H1 (cell line): ENCODE results near the gene FLT4. TPM values are rescaled to one million over a fixed set of nuclear protein-coding genes. Genes with fewer than 3 reads are reported as not detected.

Experiments used
- CTCF ChIA-PET: fragments of 300-600 bp; sonication (Branson Sonifier 250); formaldehyde crosslinking; loops from one replicate; lab custom pipeline; 2021; ENCODE audit not compliant: partially characterized antibody; lab: Charles Lee
- POLR2A ChIA-PET: fragments of 300-600 bp; sonication (Branson Sonifier 250); formaldehyde crosslinking; loops from one replicate; lab custom pipeline; 2021; ENCODE audit warnings: inconsistent platforms; ENCODE audit not compliant: partially characterized antibody; lab: Charles Lee
- DNase-seq, 2 experiments: peaks; one replicate each; pipeline versions ENCODE4 v3.0.0 to v3.0.0-alpha.2; 2010 to 2022; ENCODE audit warnings: low spot score in 2 of 2, low read depth in 1 of 2, mixed read lengths in 1 of 2
- FAIRE-seq: peaks from 2 replicates; lab custom pipeline; 2011; peaks lifted over from hg19 to GRCh38; lab: Jason Lieb, UNC
- H2AFZ ChIP-seq: 2 replicates; pipeline ENCODE4 v1.8.1; 2012; ENCODE audit warnings: low read length, inconsistent platforms
- H2AK5ac ChIP-seq: 2 replicates; pipeline ENCODE4 v1.6.1; 2013; ENCODE audit warnings: low read depth, low read length
- H2BK120ac ChIP-seq: replicated peaks from 2 replicates; pipeline ENCODE3; 2013; ENCODE audit warnings: low read depth, low read length, inconsistent platforms
- H2BK12ac ChIP-seq: 2 replicates; pipeline ENCODE4 v1.6.1; 2013; ENCODE audit warnings: low read depth, low read length
- H2BK15ac ChIP-seq: 2 replicates; pipeline ENCODE4 v1.6.1; 2013; ENCODE audit warnings: low read length
- H2BK20ac ChIP-seq: 2 replicates; pipeline ENCODE4 v1.6.1; 2013; ENCODE audit warnings: low read length
- H2BK5ac ChIP-seq: 2 replicates; pipeline ENCODE4 v1.6.1; 2013; ENCODE audit warnings: low read depth, low read length
- H3K14ac ChIP-seq: 2 replicates; pipeline ENCODE4 v1.6.1; 2013; ENCODE audit warnings: inconsistent platforms; ENCODE audit not compliant: insufficient read length
- H3K18ac ChIP-seq: 2 replicates; pipeline ENCODE4 v1.6.1; 2013; ENCODE audit warnings: low read length; ENCODE audit errors: extremely low read depth
- H3K23ac ChIP-seq: 2 replicates; pipeline ENCODE4 v1.6.1; 2013; ENCODE audit warnings: inconsistent platforms; ENCODE audit not compliant: insufficient read length
- H3K23me2 ChIP-seq: 2 replicates; pipeline ENCODE4 v1.6.1; 2013; ENCODE audit warnings: low read depth, low read length
- H3K27ac ChIP-seq: 2 replicates; pipeline ENCODE4 v1.6.1; 2011; ENCODE audit warnings: low read depth, low read length, inconsistent platforms
- H3K27me3 ChIP-seq, 4 experiments: replicated peaks in 1 of 4; 1 replicate in 1 of 4; 2 replicates in 3 of 4; pipeline versions ENCODE4 v1.6.1 to v1.8.1; 2011 to 2013; ENCODE audit warnings: low read length in 3 of 4, mild to moderate bottlenecking in 3 of 4, inconsistent platforms in 2 of 4, mixed read lengths in 2 of 4, moderate library complexity in 1 of 4; ENCODE audit not compliant: control insufficient read depth in 3 of 4, insufficient read depth in 3 of 4; ENCODE audit errors: extremely low read depth in 1 of 4
- H3K36me3 ChIP-seq, 4 experiments: 2 replicates each; pipeline versions ENCODE4 v1.6.1 to v1.8.1; 2011 to 2013; ENCODE audit warnings: mild to moderate bottlenecking in 4 of 4, low read length in 3 of 4, moderate library complexity in 2 of 4, control low read depth in 1 of 4, inconsistent platforms in 1 of 4; ENCODE audit not compliant: insufficient read depth in 4 of 4, control insufficient read depth in 2 of 4
- H3K4ac ChIP-seq: replicated peaks from 2 replicates; pipeline ENCODE3; 2013; ENCODE audit warnings: low read length, low read depth, mixed read lengths, inconsistent platforms; ENCODE audit not compliant: insufficient read length
- H3K4me1 ChIP-seq, 4 experiments: replicated peaks in 1 of 4; 1 replicate in 1 of 4; 2 replicates in 3 of 4; pipeline versions ENCODE4 v1.6.1 to v1.8.1; 2011 to 2013; ENCODE audit warnings: low read length in 3 of 4, inconsistent platforms in 2 of 4, mixed read lengths in 1 of 4; ENCODE audit not compliant: insufficient read depth in 4 of 4, control insufficient read depth in 3 of 4
- H3K4me2 ChIP-seq, 2 experiments: 2 replicates each; pipeline versions ENCODE4 v1.6.1 to v1.8.1; 2011 to 2013; ENCODE audit warnings: low read depth in 2 of 2, low read length in 2 of 2, control low read depth in 1 of 2, inconsistent platforms in 1 of 2, mild to moderate bottlenecking in 1 of 2; ENCODE audit not compliant: insufficient read depth in 1 of 2
- H3K4me3 ChIP-seq, 4 experiments: fragments of 200-600, 300-600 bp in 1 of 4; sonication (generic), shearing (Covaris generic), sonication (Bioruptor Twin) in 1 of 4; 2 replicates each; pipeline versions ENCODE4 v1.5.1 to v1.8.1; 2011 to 2016; ENCODE audit warnings: low read length in 4 of 4, low read depth in 3 of 4, control low read depth in 2 of 4, inconsistent platforms in 2 of 4, mild to moderate bottlenecking in 2 of 4, mixed read lengths in 1 of 4, moderate library complexity in 1 of 4; ENCODE audit not compliant: insufficient read depth in 2 of 4; ENCODE audit errors: extremely low read depth in 1 of 4
- H3K56ac ChIP-seq: replicated peaks from 2 replicates; pipeline ENCODE3; 2013; ENCODE audit warnings: low read depth, mild to moderate bottlenecking, mixed read lengths, low read length, inconsistent platforms; ENCODE audit not compliant: insufficient read length
- H3K79me1 ChIP-seq: 2 replicates; pipeline ENCODE4 v1.6.1; 2013; ENCODE audit warnings: low read depth, low read length, control low read depth
- H3K79me2 ChIP-seq, 2 experiments: 2 replicates each; pipeline versions ENCODE4 v1.6.1 to v1.8.1; 2012 to 2013; ENCODE audit warnings: low read length in 2 of 2, mild to moderate bottlenecking in 2 of 2, inconsistent platforms in 1 of 2; ENCODE audit not compliant: insufficient read depth in 2 of 2, control insufficient read depth in 1 of 2
- H3K9ac ChIP-seq, 4 experiments: replicated peaks in 1 of 4; 1 replicate in 1 of 4; 2 replicates in 3 of 4; pipeline versions ENCODE4 v1.6.1 to v1.8.1; 2011 to 2013; ENCODE audit warnings: low read depth in 3 of 4, low read length in 3 of 4, control low read depth in 2 of 4, mild to moderate bottlenecking in 2 of 4, moderate library complexity in 2 of 4, inconsistent platforms in 1 of 4; ENCODE audit errors: extremely low read depth in 1 of 4
- H3K9me3 ChIP-seq, 2 experiments: 2 replicates each; pipeline versions ENCODE4 v1.6.1 to v1.8.1; 2012 to 2013; ENCODE audit warnings: mild to moderate bottlenecking in 2 of 2, moderate library complexity in 2 of 2, control low read depth in 1 of 2, inconsistent platforms in 1 of 2, low read depth in 1 of 2, low read length in 1 of 2, mixed read lengths in 1 of 2; ENCODE audit not compliant: insufficient read depth in 2 of 2
- H4K20me1 ChIP-seq, 2 experiments: replicated peaks in 1 of 2; 2 replicates each; pipeline versions ENCODE3 to v1.8.1; 2011 to 2013; ENCODE audit warnings: inconsistent platforms in 2 of 2, low read length in 2 of 2, mild to moderate bottlenecking in 1 of 2; ENCODE audit not compliant: insufficient read depth in 2 of 2, control insufficient read depth in 1 of 2
- H4K5ac ChIP-seq: 2 replicates; pipeline ENCODE4 v1.6.1; 2013; ENCODE audit warnings: low read length, low read depth, mixed read lengths, inconsistent platforms; ENCODE audit not compliant: insufficient read length
- H4K8ac ChIP-seq: 2 replicates; pipeline ENCODE4 v1.8.0; 2013; ENCODE audit warnings: mild to moderate bottlenecking, moderate library complexity, low read length, inconsistent platforms; ENCODE audit not compliant: insufficient read depth; ENCODE audit errors: extremely low read depth
- H4K91ac ChIP-seq: replicated peaks from 2 replicates; pipeline ENCODE3; 2013; ENCODE audit warnings: low read length, mixed read lengths, inconsistent platforms; ENCODE audit not compliant: insufficient read length
- E2F6 ChIP-seq: IDR thresholded peaks from 2 replicates; pipeline ENCODE4 v1.6.1; 2012; ENCODE audit warnings: inconsistent platforms
- RNF2 ChIP-seq: fragments of 200-900, 300-1000 bp; sonication (generic); IDR thresholded peaks from 2 replicates; pipeline ENCODE4 v1.7.1; 2016; ENCODE audit warnings: borderline replicate concordance, low read depth, mild to moderate bottlenecking, antibody characterized with exemption, low read length; ENCODE audit not compliant: poor library complexity, severe bottlenecking; ENCODE audit errors: missing control alignments
- WGBS, 2 experiments: shearing (Covaris generic) in 1 of 2; methylation state at CpG; one replicate each; pipeline versions ENCODE4 v1.1.6 to v1.1.7; 2013 to 2015; ENCODE audit warnings: low lambda C conversion rate in 2 of 2, mixed read lengths in 2 of 2, inconsistent platforms in 1 of 2, low coverage in 1 of 2, missing lambda C conversion rate in 1 of 2; ENCODE audit not compliant: insufficient replicate concordance in 2 of 2, insufficient coverage in 1 of 2, insufficient read length in 1 of 2; ENCODE audit errors: extremely low coverage in 1 of 2, missing lambda C conversion rate in 1 of 2; 5-methylcytosine and 5-hydroxymethylcytosine counted together
- polyA plus RNA-seq, 7 experiments: library from polyadenylated mRNA; depleted of rRNA in 3 of 7; stranded (reverse) in 5 of 7; unstranded in 2 of 7; fragments of >200 nt in 5 of 7; fragments of 200-250 nt in 2 of 7; gene quantifications; 1 replicate in 5 of 7; 2 replicates in 1 of 7; 4 replicates in 1 of 7; pipeline versions ENCODE4 v1.2.1 to v1.2.3, GENCODE V29; 2011 to 2013; ENCODE audit warnings: missing spikeins in 2 of 7, mixed read lengths in 2 of 7
- total RNA-seq: library from RNA; stranded (reverse); fragmentation: NEBNext Ultra II Directional; extraction: Animal tissue kit (Norgen Biotek cat#: 25700); gene quantifications from 2 replicates; pipeline ENCODE4 v1.2.1, GENCODE V29; 2021

The FLT4 gene
- total and polyA plus RNA-seq, 2 of the 8 experiments (the other 6 are each of a cell fraction or from before 2014, with no cell fraction given) = 6.5 to 7.7 TPM

GRCh38 chr5:180636016-180636402 is 13.4 kb downstream of the FLT4 start:
- Histone ChIP-seq H4K91ac (no peak overlapping the region), H2AFZ (no peak overlapping the region), H2BK5ac (no peak overlapping the region), H4K5ac (no peak overlapping the region), H3K79me1 (no peaks in the 10 kb centered on the region), H3K23me2 (peaks cover 6% of the 10 kb centered on the region; the same call in 1 of the 2 replicates), H3K4ac (no peak overlapping the region), H4K20me1 (peaks cover 0 to 2% of the 10 kb centered on the region in 2 experiments), H3K4me1 (peaks cover 0 to 6% (median 2%) of the 10 kb centered on the region in 4 experiments; a peak in 4 of 7 replicates), H2BK12ac (no peak overlapping the region), H3K9me3 (no peaks in the 10 kb centered on the region), H3K27me3 (no peaks in the 10 kb centered on the region), H3K23ac (no peak overlapping the region), H3K4me3 (no peak overlapping the region), H4K8ac (no peak overlapping the region), H3K9ac (0 out of 7 replicates have a peak overlapping the region, but pooled peaks of 1 of the 4 experiments have one; percentile 40), H3K27ac (no peak overlapping the region), H2BK20ac (no peak overlapping the region), H3K14ac (no peak overlapping the region), H2BK15ac (no peak overlapping the region), H3K18ac (no peak overlapping the region), H2BK120ac (no peak overlapping the region), H3K56ac (no peak overlapping the region), H2AK5ac (no peak overlapping the region), H3K36me3 (no peaks in the 10 kb centered on the region), H3K79me2 (no peaks in the 10 kb centered on the region), H3K4me2 (no peak overlapping the region)
- CTCF ChIA-PET = interaction anchor here (0.6 to 2.2 kb wide), 3 partner anchors 14 to 24 kb away, joined by 3 to 7 read pairs (median 5); no protein-coding TSS in a partner anchor
- 92% methylated on average over 7 of the region's 8 CpGs; no CpG with 5 or more reads in 1 of the 2 experiments for WGBS, 2 experiments
- POLR2A ChIA-PET = interaction anchor here (1.0 kb wide), 1 partner anchor 9 kb away, joined by 3 read pairs; no protein-coding TSS in a partner anchor
- FAIRE-seq (no peak), DNase-seq (no peak)
- TF ChIP-seq E2F6 = no peak
- TF ChIP-seq RNF2 = no peak
